Neural crest cell (in vitro differentiated cells): ENCODE results near the gene ELMOD3. TPM values are rescaled to one million over a fixed set of nuclear protein-coding genes. Genes with fewer than 3 reads are reported as not detected.

Experiments used
- DNase-seq: peaks from one replicate; pipeline ENCODE4 v3.0.0; 2021; ENCODE audit warnings: low read depth, mixed read lengths, low spot score
- H3K27ac Mint-ChIP-seq: one replicate; pipeline ENCODE4 v1.8.0; 2021; ENCODE audit warnings: mild to moderate bottlenecking, mixed read lengths; ENCODE audit not compliant: unreplicated experiment
- H3K27me3 Mint-ChIP-seq: 2 replicates; pipeline ENCODE4 v1.8.0; 2021; ENCODE audit warnings: low read depth, mild to moderate bottlenecking, mixed read lengths
- H3K36me3 Mint-ChIP-seq: 2 replicates; pipeline ENCODE4 v1.8.0; 2021; ENCODE audit warnings: low read depth, mild to moderate bottlenecking, mixed read lengths
- H3K4me1 Mint-ChIP-seq: 2 replicates; pipeline ENCODE4 v1.8.0; 2021; ENCODE audit warnings: mixed read lengths
- H3K4me3 Mint-ChIP-seq: one replicate; pipeline ENCODE4 v1.8.0; 2021; ENCODE audit warnings: mild to moderate bottlenecking, mixed read lengths
- H3K9me3 Mint-ChIP-seq: 2 replicates; pipeline ENCODE4 v1.8.0; 2021; ENCODE audit warnings: mixed read lengths
- CTCF ChIP-seq: fragments of 200-600 bp; sonication (generic); conservative IDR thresholded peaks from 2 replicates; pipeline ENCODE4 v1.5.0; 2021; ENCODE audit warnings: antibody characterized with exemption, mild to moderate bottlenecking
- total RNA-seq: library from RNA; stranded (reverse); gene quantifications from 2 replicates; pipeline ENCODE4 v1.2.1, GENCODE V29; 2021

Gene ELMOD3
- total RNA-seq, 1 donor from 2014 or later: 25.9 TPM

GRCh38 chr2:85383850-85384249 lies 29.3 kb downstream of the ELMOD3 start:
- no peak for DNase-seq
- Mint-ChIP-seq H3K9me3 (peaks cover 1% of the 10 kb centered on the region), H3K4me1 (peaks cover 3% of the 10 kb centered on the region), H3K27ac (no peak overlapping the region), H3K4me3 (no peak overlapping the region), H3K27me3 (no peaks in the 10 kb centered on the region), H3K36me3 (peaks cover 28% of the 10 kb centered on the region)
- TF ChIP-seq CTCF: no peak

DNA sequence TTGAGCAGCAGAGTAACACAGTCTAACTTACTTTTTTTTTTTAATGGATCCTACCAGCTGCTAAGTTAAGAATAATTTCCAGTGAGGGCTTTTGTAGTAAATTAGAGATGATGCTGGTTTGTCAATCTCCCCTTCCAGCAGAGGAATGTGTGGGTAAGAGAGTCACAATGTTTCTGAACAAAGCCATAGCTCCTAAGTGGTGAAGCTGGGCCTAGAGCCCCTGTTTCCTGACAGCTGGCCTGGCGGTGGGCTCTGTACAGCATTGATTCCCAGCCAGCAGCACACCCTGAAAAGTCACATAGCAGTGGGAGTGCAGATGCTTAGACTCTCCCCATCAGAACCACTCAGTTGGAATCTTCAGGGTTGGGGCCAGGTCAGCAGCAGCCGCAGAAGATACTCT lies 31.2 kb downstream of the ELMOD3 start:
- no peak for DNase-seq
- no peaks in the 10 kb centered on the region for H3K9me3 Mint-ChIP-seq
- H3K4me3 Mint-ChIP-seq: no peak overlapping the region
- H3K27me3 Mint-ChIP-seq: no peaks in the 10 kb centered on the region
- H3K27ac Mint-ChIP-seq: no peak overlapping the region
- H3K4me1 Mint-ChIP-seq: peaks cover 6% of the 10 kb centered on the region
- TF ChIP-seq CTCF: no peak
- H3K36me3 Mint-ChIP-seq: peaks cover 11% of the 10 kb centered on the region

DNA sequence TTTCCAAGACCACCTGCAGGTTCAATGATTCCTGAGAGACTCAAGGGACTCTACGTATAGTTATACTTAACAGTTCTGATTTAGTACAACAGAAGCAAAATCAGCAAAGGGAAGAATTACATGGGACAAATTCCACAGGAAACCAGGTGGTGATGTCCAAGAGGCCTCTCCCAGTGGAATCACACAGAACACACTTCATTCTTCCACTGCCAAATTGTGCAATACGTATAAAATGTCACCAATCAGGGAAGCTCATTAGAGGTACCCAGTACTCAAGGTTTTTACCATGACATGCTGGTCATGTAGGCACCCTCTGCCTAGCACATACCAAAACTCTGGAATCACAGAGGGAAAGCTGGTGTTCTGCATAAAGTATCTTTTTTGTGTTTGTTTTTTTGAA lies 33.2 kb downstream of the ELMOD3 start:
- TF ChIP-seq CTCF: no peak
- H3K9me3 Mint-ChIP-seq: no peaks in the 10 kb centered on the region
- H3K4me1 Mint-ChIP-seq: peaks cover 6% of the 10 kb centered on the region
- H3K27me3 Mint-ChIP-seq: no peaks in the 10 kb centered on the region
- H3K4me3 Mint-ChIP-seq: no peak overlapping the region
- DNase-seq: no peak
- H3K36me3 Mint-ChIP-seq: peaks cover 8% of the 10 kb centered on the region
- no peak overlapping the region for H3K27ac Mint-ChIP-seq

DNA sequence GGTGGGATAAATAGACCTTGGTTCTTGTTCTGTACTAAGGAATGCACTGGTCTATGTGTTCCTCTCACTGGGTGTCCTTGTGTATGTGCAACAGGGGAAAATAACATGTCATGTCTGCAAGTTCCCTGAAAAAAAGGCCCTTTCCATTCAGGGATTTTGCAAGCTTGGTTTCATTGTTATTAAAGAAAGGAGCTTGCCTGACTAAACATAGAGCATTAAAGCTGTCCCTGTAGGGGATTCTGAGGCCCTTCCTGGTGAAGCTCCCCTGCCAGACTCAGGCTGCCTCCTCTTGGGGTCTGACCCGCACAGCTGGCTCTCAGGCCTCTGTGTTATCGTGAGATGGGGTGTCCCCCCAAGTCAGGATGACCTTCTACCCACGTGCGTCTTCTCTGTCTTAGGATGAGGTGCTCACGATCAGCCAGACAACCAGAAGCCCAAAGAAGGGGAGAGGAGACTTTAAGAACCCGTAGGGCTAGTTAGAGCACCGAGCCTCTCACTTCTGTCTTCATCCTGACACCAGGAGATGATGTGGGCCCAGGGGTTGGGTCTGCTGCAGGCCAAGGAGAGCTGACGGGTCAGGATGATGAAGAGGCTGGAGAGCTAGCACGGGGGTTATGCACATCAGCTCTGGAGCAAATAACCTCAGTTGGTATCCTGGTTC lies 34.4 kb downstream of the ELMOD3 start:
- Mint-ChIP-seq H3K9me3 (no peaks in the 10 kb centered on the region), H3K27ac (no peak overlapping the region), H3K36me3 (peaks cover 8% of the 10 kb centered on the region), H3K27me3 (no peaks in the 10 kb centered on the region), H3K4me1 (peaks cover 6% of the 10 kb centered on the region), H3K4me3 (no peak overlapping the region)
- DNase-seq: no peak
- no peak for TF ChIP-seq CTCF

GRCh38 chr2:85390941-85391669 lies 36.5 kb downstream of the ELMOD3 start:
- Mint-ChIP-seq H3K9me3 (no peaks in the 10 kb centered on the region), H3K27ac (no peak overlapping the region), H3K4me1 (peaks cover 6% of the 10 kb centered on the region), H3K36me3 (no peaks in the 10 kb centered on the region), H3K4me3 (no peak overlapping the region), H3K27me3 (no peaks in the 10 kb centered on the region)
- peak; percentile 53 for DNase-seq
- peak; percentile 66 for TF ChIP-seq CTCF
